ENCODE results near the gene NRXN2.
A peak's percentile ranks its signal among the peaks of the same experiment; 100 is the strongest.

Gene NRXN2

GRCh38 chr11:64566915-64567891 is 155.8 kb downstream of the NRXN2 start:
- H3K9me3 ChIP-seq (ENCODE audit: insufficient read depth, low read depth, low read length) = no peaks in the 10 kb centered on the region
- H3K36me3 ChIP-seq (ENCODE audit: insufficient read depth, low read length) = no peaks in the 10 kb centered on the region
- H3K27me3 ChIP-seq (ENCODE audit: insufficient read depth, low read length, poor library complexity, severe bottlenecking) = no peaks in the 10 kb centered on the region
- H3K9me2 ChIP-seq (replicated peaks; ENCODE audit: low read depth, low read length) = no peaks in the 10 kb centered on the region
- H4K20me1 ChIP-seq (ENCODE audit: insufficient read depth, low read length, poor library complexity, severe bottlenecking) = no peaks in the 10 kb centered on the region
- H3F3A ChIP-seq (ENCODE audit: low read depth) = no peaks in the 10 kb centered on the region
- H3K4me2 ChIP-seq (ENCODE audit: low read depth, low read length, poor library complexity, severe bottlenecking) = peak overlapping the region; percentile 41
- TF ChIP-seq CTCF (conservative IDR thresholded peaks at IDR 0.05; ENCODE audit: low read length) (no peak), EZH2phosphoT487 (IDR thresholded peaks at IDR 0.05; ENCODE audit: borderline replicate concordance) (no peak)
- H3K4me3 ChIP-seq (ENCODE audit: low read length, poor library complexity, severe bottlenecking) = no peak overlapping the region
- 0 out of 2 replicates have a peak overlapping the region, but pooled peaks have one; percentile 67 for H2AFZ ChIP-seq (ENCODE audit: low read length)
- H3K4me1 ChIP-seq (ENCODE audit: insufficient read depth, low read length, poor library complexity, severe bottlenecking) = peaks cover 17% of the 10 kb centered on the region
- H3K79me2 ChIP-seq (ENCODE audit: insufficient read depth, low read length) = no peaks in the 10 kb centered on the region
- H3K9ac ChIP-seq (ENCODE audit: low read depth, low read length, poor library complexity, severe bottlenecking) = peak overlapping the region; percentile 58

- H3K4me3 ChIP-seq (ENCODE audit: low read length, poor library complexity, severe bottlenecking) = peak overlapping the region; percentile 31
- H3K27me3 ChIP-seq (ENCODE audit: insufficient read depth, low read length, poor library complexity, severe bottlenecking) = no peaks in the 10 kb centered on the region
- H3K36me3 ChIP-seq (ENCODE audit: insufficient read depth, low read length) = no peaks in the 10 kb centered on the region
- H3K9me3 ChIP-seq (ENCODE audit: insufficient read depth, low read depth, low read length) = no peaks in the 10 kb centered on the region
- peak overlapping the region; percentile 67 for H2AFZ ChIP-seq (ENCODE audit: low read length)
- H3F3A ChIP-seq (ENCODE audit: low read depth) = no peaks in the 10 kb centered on the region
- H3K4me1 ChIP-seq (ENCODE audit: insufficient read depth, low read length, poor library complexity, severe bottlenecking) = peaks cover 17% of the 10 kb centered on the region
- TF ChIP-seq CTCF (conservative IDR thresholded peaks at IDR 0.05; ENCODE audit: low read length) (no peak), EZH2phosphoT487 (IDR thresholded peaks at IDR 0.05; ENCODE audit: borderline replicate concordance) (no peak)
- H3K79me2 ChIP-seq (ENCODE audit: insufficient read depth, low read length) = no peaks in the 10 kb centered on the region
- H4K20me1 ChIP-seq (ENCODE audit: insufficient read depth, low read length, poor library complexity, severe bottlenecking) = no peaks in the 10 kb centered on the region
- H3K4me2 ChIP-seq (ENCODE audit: low read depth, low read length, poor library complexity, severe bottlenecking) = peak overlapping the region; percentile 41
- H3K9me2 ChIP-seq (replicated peaks; ENCODE audit: low read depth, low read length) = no peaks in the 10 kb centered on the region
- H3K9ac ChIP-seq (ENCODE audit: low read depth, low read length, poor library complexity, severe bottlenecking) = peak overlapping the region; percentile 58
Measured at GRCh38 chr11:64566042-64566914, 156.7 kb downstream of the NRXN2 start.

- no peaks in the 10 kb centered on the region for H3K27me3 ChIP-seq (ENCODE audit: insufficient read depth, low read length, poor library complexity, severe bottlenecking)
- no peaks in the 10 kb centered on the region for H3K36me3 ChIP-seq (ENCODE audit: insufficient read depth, low read length)
- no peak overlapping the region for H2AFZ ChIP-seq (ENCODE audit: low read length)
- H3F3A ChIP-seq (ENCODE audit: low read depth) = no peaks in the 10 kb centered on the region
- H3K79me2 ChIP-seq (ENCODE audit: insufficient read depth, low read length) = no peaks in the 10 kb centered on the region
- TF ChIP-seq CTCF (conservative IDR thresholded peaks at IDR 0.05; ENCODE audit: low read length) (peak; percentile 53), EZH2phosphoT487 (IDR thresholded peaks at IDR 0.05; ENCODE audit: borderline replicate concordance) (no peak)
- H4K20me1 ChIP-seq (ENCODE audit: insufficient read depth, low read length, poor library complexity, severe bottlenecking) = no peaks in the 10 kb centered on the region
- H3K9me3 ChIP-seq (ENCODE audit: insufficient read depth, low read depth, low read length) = no peaks in the 10 kb centered on the region
- H3K9me2 ChIP-seq (replicated peaks; ENCODE audit: low read depth, low read length) = no peaks in the 10 kb centered on the region
- peak overlapping the region; percentile 58 for H3K9ac ChIP-seq (ENCODE audit: low read depth, low read length, poor library complexity, severe bottlenecking)
- H3K4me3 ChIP-seq (ENCODE audit: low read length, poor library complexity, severe bottlenecking) = no peak overlapping the region
- peak overlapping the region; percentile 41 for H3K4me2 ChIP-seq (ENCODE audit: low read depth, low read length, poor library complexity, severe bottlenecking)
- peaks cover 17% of the 10 kb centered on the region for H3K4me1 ChIP-seq (ENCODE audit: insufficient read depth, low read length, poor library complexity, severe bottlenecking)
Measured at GRCh38 chr11:64564947-64565889, 157.8 kb downstream of the NRXN2 start.

Data from Loucy (cell line).